Loucy (cell line): ENCODE measurements around the gene EEFSEC.

ENCODE experiments used
- H2AFZ ChIP-seq: fragments of 200-600 bp; sonication (generic); 2 replicates; pipeline ENCODE4 v1.6.0; 2016; ENCODE audit warnings: antibody characterized with exemption, mild to moderate bottlenecking, low read length, moderate library complexity
- H3F3A ChIP-seq: fragments of 200-600 bp; 2 replicates; pipeline ENCODE4 v1.6.0; 2016; ENCODE audit warnings: antibody characterized with exemption, low read depth, mild to moderate bottlenecking
- H3K27me3 ChIP-seq: fragments of 200-600 bp; sonication (generic); 2 replicates; pipeline ENCODE4 v1.6.1; 2014; ENCODE audit warnings: low read length, mild to moderate bottlenecking; ENCODE audit not compliant: insufficient read depth, poor library complexity, severe bottlenecking
- H3K36me3 ChIP-seq: fragments of 200-600 bp; sonication (generic); 2 replicates; pipeline ENCODE4 v1.6.1; 2016; ENCODE audit warnings: low read length; ENCODE audit not compliant: insufficient read depth
- H3K4me1 ChIP-seq: fragments of 200-600 bp; sonication (generic); 2 replicates; pipeline ENCODE4 v1.5.1; 2014; ENCODE audit warnings: low read length, mild to moderate bottlenecking; ENCODE audit not compliant: insufficient read depth, poor library complexity, severe bottlenecking
- H3K4me2 ChIP-seq: fragments of 200-600 bp; sonication (generic); 2 replicates; pipeline ENCODE4 v1.6.0; 2014; ENCODE audit warnings: antibody characterized with exemption, low read length, low read depth, mild to moderate bottlenecking; ENCODE audit not compliant: poor library complexity, severe bottlenecking
- H3K4me3 ChIP-seq: fragments of 200-600 bp; sonication (generic); 2 replicates; pipeline ENCODE4 v1.5.1; 2014; ENCODE audit warnings: low read length, mild to moderate bottlenecking, mixed read lengths; ENCODE audit not compliant: poor library complexity, severe bottlenecking
- H3K79me2 ChIP-seq: fragments of 200-600 bp; sonication (generic); 2 replicates; pipeline ENCODE4 v1.6.1; 2014; ENCODE audit warnings: low read length; ENCODE audit not compliant: insufficient read depth
- H3K9ac ChIP-seq: fragments of 200-600 bp; sonication (generic); 2 replicates; pipeline ENCODE4 v1.6.0; 2014; ENCODE audit warnings: mild to moderate bottlenecking, low read depth, low read length, moderate library complexity; ENCODE audit not compliant: poor library complexity, severe bottlenecking
- H3K9me2 ChIP-seq: fragments of 200-600 bp; sonication (generic); replicated peaks from 2 replicates; pipeline ENCODE4 v1.6.1; 2016; ENCODE audit warnings: low read depth, low read length, mixed read lengths
- H3K9me3 ChIP-seq: fragments of 200-600 bp; sonication (generic); 2 replicates; pipeline ENCODE4 v1.6.1; 2014; ENCODE audit warnings: mild to moderate bottlenecking, antibody characterized with exemption, low read length, low read depth; ENCODE audit not compliant: insufficient read depth
- H4K20me1 ChIP-seq: fragments of 200-600 bp; sonication (generic); 2 replicates; pipeline ENCODE4 v1.6.0; 2014; ENCODE audit warnings: antibody characterized with exemption, low read length, mild to moderate bottlenecking; ENCODE audit not compliant: insufficient read depth, poor library complexity, severe bottlenecking
- EZH2phosphoT487 ChIP-seq: fragments of 200-600 bp; IDR thresholded peaks from 2 replicates; pipeline ENCODE4 v1.6.1; 2018; ENCODE audit warnings: antibody characterized with exemption, mild to moderate bottlenecking, moderate library complexity, borderline replicate concordance
- TF ChIP-seq, protein P1 (sequence below): fragments of 200-600 bp; sonication (generic); conservative IDR thresholded peaks from 2 replicates; pipeline ENCODE4 v1.5.1; 2014; ENCODE audit warnings: mild to moderate bottlenecking, antibody characterized with exemption, low read length

Gene EEFSEC

DNA sequence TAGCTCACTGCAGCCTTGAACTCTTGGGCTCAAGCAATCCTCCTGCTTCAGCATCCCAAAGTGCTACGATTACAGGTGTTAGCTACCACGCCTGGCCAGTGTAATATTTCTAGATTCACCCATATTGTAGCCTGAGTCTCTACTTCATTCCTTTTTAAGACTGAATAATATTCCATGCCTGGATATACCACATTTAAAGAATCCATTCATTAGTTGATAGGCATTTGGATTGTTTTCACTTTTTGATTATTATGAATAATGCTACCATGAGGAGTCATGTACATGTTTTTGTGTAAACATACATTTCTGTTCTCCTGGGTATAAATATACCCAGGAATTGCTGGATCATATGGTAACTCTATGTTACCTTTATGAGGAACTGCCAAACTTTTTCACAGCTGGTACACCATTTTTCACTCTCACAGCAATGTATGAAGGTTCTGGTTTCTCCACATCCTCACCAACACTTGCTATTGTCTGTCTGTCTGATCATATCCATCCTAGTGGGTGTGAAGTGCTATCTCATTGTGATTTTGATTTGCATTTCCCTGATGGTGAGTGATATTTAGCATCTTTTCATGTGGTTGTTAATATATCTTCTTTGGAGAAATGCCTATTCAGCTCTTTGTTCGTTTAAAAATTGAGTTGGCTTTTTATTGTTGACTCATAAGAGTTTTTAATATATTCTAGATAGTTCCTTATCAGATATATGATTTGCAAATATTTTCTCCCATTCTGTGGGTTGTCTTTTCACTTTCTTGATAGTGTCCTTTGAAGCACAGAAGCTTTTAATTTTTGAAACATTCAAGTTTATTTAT, 32.6 kb downstream of the EEFSEC start:
- no peak for TF ChIP-seq EZH2phosphoT487
- TF ChIP-seq, protein P1, sequence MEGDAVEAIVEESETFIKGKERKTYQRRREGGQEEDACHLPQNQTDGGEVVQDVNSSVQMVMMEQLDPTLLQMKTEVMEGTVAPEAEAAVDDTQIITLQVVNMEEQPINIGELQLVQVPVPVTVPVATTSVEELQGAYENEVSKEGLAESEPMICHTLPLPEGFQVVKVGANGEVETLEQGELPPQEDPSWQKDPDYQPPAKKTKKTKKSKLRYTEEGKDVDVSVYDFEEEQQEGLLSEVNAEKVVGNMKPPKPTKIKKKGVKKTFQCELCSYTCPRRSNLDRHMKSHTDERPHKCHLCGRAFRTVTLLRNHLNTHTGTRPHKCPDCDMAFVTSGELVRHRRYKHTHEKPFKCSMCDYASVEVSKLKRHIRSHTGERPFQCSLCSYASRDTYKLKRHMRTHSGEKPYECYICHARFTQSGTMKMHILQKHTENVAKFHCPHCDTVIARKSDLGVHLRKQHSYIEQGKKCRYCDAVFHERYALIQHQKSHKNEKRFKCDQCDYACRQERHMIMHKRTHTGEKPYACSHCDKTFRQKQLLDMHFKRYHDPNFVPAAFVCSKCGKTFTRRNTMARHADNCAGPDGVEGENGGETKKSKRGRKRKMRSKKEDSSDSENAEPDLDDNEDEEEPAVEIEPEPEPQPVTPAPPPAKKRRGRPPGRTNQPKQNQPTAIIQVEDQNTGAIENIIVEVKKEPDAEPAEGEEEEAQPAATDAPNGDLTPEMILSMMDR: no peak
- H2AFZ ChIP-seq: no peak overlapping the region
- no peaks in the 10 kb centered on the region for H3F3A ChIP-seq
- no peaks in the 10 kb centered on the region for H3K36me3 ChIP-seq
- peaks cover 15% of the 10 kb centered on the region; the same call in 1 of the 2 replicates for H3K79me2 ChIP-seq
- no peaks in the 10 kb centered on the region for H4K20me1 ChIP-seq
- no peak overlapping the region for H3K4me3 ChIP-seq
- H3K9me3 ChIP-seq: no peaks in the 10 kb centered on the region
- H3K9ac ChIP-seq: no peak overlapping the region
- H3K27me3 ChIP-seq: no peaks in the 10 kb centered on the region
- no peaks in the 10 kb centered on the region for H3K9me2 ChIP-seq
- peaks cover 6% of the 10 kb centered on the region for H3K4me1 ChIP-seq
- H3K4me2 ChIP-seq: no peak overlapping the region

DNA sequence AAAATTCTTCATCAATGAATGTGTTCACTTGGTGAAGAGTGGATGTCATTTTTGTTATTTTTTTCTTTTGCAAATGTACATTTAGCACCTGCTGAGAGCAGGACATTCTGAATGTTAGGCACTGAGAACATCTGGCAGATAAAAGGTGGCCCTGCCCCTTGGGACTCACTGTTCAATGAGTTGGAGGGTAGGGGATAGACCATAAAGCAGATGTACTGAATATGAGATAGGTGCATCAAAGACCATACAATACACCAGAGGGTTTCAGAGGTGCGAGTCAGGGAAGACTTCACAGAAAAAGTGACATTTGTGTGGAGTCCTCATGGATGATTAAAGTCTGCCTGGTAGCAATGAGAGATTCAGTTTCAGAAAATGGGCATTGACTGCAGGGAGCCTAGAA, 34.2 kb downstream of the EEFSEC start:
- no peaks in the 10 kb centered on the region for H3K9me2 ChIP-seq
- no peak overlapping the region for H2AFZ ChIP-seq
- no peaks in the 10 kb centered on the region for H3K36me3 ChIP-seq
- no peak overlapping the region for H3K9ac ChIP-seq
- no peaks in the 10 kb centered on the region for H3K27me3 ChIP-seq
- no peak overlapping the region for H3K4me2 ChIP-seq
- H3K4me1 ChIP-seq: peaks cover 6% of the 10 kb centered on the region
- H4K20me1 ChIP-seq: no peaks in the 10 kb centered on the region
- peaks cover 13% of the 10 kb centered on the region; the same call in 1 of the 2 replicates for H3K79me2 ChIP-seq
- TF ChIP-seq, protein P1: no peak
- TF ChIP-seq EZH2phosphoT487: no peak
- no peak overlapping the region for H3K4me3 ChIP-seq
- no peaks in the 10 kb centered on the region for H3K9me3 ChIP-seq
- H3F3A ChIP-seq: no peaks in the 10 kb centered on the region

DNA sequence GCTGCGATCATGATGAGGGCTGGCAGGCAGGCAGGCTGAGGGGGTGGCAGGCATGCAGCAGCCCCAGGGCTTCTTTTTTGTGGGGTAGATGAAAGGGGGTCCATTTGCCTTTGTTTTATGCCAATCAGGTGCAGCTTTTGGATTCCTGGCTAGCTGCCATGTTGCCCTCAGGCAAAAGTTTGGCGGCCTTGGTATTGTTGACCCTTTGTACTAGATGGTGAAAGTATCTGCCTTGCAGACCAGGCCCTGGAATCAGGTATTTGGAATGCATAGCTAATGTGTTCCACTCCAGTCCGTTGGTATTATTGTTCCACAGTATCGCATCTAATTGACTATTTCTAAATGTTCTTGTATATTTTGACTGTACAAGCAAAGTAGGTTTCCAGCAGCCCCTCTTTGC, 35.0 kb downstream of the EEFSEC start:
- peaks cover 20% of the 10 kb centered on the region; the same call in 1 of the 2 replicates for H3K79me2 ChIP-seq
- peaks cover 6% of the 10 kb centered on the region for H3K4me1 ChIP-seq
- no peak overlapping the region for H3K4me2 ChIP-seq

More for the DNA sequence above, 35.0 kb downstream of the EEFSEC start:
- H3K4me3 ChIP-seq: no peak overlapping the region
- H3K36me3 ChIP-seq: no peaks in the 10 kb centered on the region
- H2AFZ ChIP-seq: no peak overlapping the region
- H3K27me3 ChIP-seq: no peaks in the 10 kb centered on the region
- no peaks in the 10 kb centered on the region for H3K9me2 ChIP-seq
- no peak overlapping the region for H3K9ac ChIP-seq
- no peaks in the 10 kb centered on the region for H3K9me3 ChIP-seq
- no peaks in the 10 kb centered on the region for H4K20me1 ChIP-seq
- no peaks in the 10 kb centered on the region for H3F3A ChIP-seq
- TF ChIP-seq, protein P1: no peak
- TF ChIP-seq EZH2phosphoT487: no peak
